ENCODE data around the gene P2RY6.

Gene P2RY6

DNA sequence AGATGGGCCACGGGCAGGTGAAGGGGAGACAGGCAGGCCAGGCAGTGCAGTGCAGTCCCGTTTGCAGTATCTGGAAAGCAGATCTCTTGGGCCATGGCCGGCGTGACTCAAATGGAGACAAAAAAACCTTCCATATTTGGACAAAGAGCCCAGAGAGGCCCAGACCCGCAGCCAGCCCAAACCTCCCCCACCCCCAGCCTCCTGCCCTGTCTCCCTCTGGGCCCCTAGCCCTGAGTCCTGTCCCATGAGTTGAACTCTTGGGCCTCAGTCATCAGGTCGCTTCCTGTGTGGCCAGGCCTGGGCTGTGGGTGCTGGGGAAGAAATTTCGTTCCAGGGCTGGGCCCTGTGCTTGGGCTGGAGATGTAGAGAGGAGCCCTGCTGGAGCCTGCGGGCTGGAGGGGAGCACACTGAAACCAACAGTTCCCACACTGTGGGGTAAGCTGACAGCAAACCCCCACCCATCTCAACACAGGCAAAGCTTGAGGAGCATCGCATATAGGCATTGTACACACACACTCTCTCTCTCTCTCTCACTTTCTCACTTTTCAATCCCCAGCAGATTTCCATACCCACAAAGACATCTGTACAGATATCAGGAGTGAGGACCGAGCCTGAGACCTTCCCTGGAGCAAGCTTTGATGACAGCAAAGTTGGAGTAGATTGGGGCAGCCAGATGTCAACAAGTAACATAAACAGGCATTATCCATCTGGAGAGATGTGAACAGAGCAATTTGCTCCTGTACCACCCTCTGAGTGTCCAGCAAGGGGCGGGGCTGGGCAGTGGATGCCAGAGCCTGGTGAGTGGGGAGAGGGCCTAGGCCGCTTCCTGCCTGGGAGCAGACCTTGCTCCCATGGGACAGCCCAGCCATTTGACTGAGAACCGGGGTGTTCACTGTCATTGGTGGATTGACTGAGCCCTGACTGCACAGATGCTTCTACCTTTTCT is 53.2 kb downstream of the P2RY6 start:
- TF ChIP-seq SUZ12 (IDR thresholded peaks at IDR 0.05) = no peak
- no peak for TF ChIP-seq HDGF (IDR thresholded peaks at IDR 0.05; ENCODE audit: borderline replicate concordance)
- no peak for TF ChIP-seq FOXM1 (IDR thresholded peaks at IDR 0.05; ENCODE audit: borderline replicate concordance)
- no peak for TF ChIP-seq CTBP1 (IDR thresholded peaks at IDR 0.05; ENCODE audit: borderline replicate concordance)
- no peak for TF ChIP-seq L3MBTL2 (conservative IDR thresholded peaks at IDR 0.05)
- no peak for TF ChIP-seq ARNT (IDR thresholded peaks at IDR 0.05)
- TF ChIP-seq ELF4 (IDR thresholded peaks at IDR 0.05) = no peak
- TF ChIP-seq, protein P1, sequence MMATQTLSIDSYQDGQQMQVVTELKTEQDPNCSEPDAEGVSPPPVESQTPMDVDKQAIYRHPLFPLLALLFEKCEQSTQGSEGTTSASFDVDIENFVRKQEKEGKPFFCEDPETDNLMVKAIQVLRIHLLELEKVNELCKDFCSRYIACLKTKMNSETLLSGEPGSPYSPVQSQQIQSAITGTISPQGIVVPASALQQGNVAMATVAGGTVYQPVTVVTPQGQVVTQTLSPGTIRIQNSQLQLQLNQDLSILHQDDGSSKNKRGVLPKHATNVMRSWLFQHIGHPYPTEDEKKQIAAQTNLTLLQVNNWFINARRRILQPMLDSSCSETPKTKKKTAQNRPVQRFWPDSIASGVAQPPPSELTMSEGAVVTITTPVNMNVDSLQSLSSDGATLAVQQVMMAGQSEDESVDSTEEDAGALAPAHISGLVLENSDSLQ (IDR thresholded peaks at IDR 0.05) = no peak
- TF ChIP-seq FOXA1 (IDR thresholded peaks at IDR 0.05) = no peak
- TF ChIP-seq BHLHE40 (IDR thresholded peaks at IDR 0.05; ENCODE audit: borderline replicate concordance) = no peak
- no peak for TF ChIP-seq ZNF384 (IDR thresholded peaks at IDR 0.05)
- no peak for TF ChIP-seq TARDBP (IDR thresholded peaks at IDR 0.05)
- no peak for TF ChIP-seq SP1 (IDR thresholded peaks at IDR 0.05)
- TF ChIP-seq FOXK2 (IDR thresholded peaks at IDR 0.05) = no peak
- TF ChIP-seq NFRKB (IDR thresholded peaks at IDR 0.05) = no peak
- TF ChIP-seq LEF1 (IDR thresholded peaks at IDR 0.05; ENCODE audit: borderline replicate concordance) = no peak
- no peak for DNase-seq (ENCODE audit: extremely low spot score)
- ChIA-PET POLR2A (no interaction called here), CTCF (no interaction called here)

DNA sequence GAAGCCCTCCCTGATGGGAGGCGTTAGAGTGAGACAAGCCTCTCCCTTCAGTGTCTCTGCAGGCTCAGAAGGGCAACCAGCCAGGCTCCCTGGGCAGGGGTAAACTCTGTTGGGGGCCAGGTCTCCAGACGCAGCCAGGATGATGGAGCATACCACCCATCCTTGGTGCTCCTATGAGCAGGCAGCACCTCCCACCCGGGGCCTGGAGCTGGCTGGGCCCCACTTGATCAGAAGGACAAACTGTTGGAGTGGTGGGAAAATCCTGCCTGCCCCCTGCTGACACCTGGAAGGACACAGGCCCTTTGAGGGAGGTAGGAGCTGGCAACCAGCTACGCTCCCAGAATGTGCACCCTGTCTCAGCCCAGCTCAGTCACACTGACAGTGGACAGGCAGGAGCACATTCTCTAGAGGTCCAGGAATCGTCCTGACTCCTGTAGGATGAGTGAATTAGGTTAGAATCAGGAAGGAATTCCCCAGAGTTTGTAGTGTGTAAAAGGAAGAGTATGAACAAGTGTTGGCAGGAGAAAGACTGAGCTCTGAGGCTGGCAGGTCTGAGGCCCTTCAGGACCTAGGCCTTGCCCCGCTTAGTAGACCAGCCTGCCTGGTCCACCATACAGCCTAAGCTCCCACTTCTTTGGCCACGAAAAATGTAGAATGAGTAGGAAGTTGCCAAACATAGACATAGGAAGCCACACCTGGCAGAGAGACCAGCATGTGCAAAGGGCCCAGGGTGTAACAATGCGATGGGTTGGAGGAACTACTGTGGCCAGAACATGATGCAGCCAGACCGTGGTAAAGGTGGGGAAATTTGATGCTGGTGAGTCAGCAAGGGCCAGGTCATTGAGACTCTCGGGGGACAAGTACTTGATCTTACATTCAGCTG is 55.0 kb downstream of the P2RY6 start:
- TF ChIP-seq SP1 (IDR thresholded peaks at IDR 0.05) (no peak), TARDBP (IDR thresholded peaks at IDR 0.05) (no peak), ARNT (IDR thresholded peaks at IDR 0.05) (no peak), FOXM1 (IDR thresholded peaks at IDR 0.05; ENCODE audit: borderline replicate concordance) (no peak), ZNF384 (IDR thresholded peaks at IDR 0.05) (no peak), FOXA1 (IDR thresholded peaks at IDR 0.05) (no peak), BHLHE40 (IDR thresholded peaks at IDR 0.05; ENCODE audit: borderline replicate concordance) (no peak), SUZ12 (IDR thresholded peaks at IDR 0.05) (no peak), L3MBTL2 (conservative IDR thresholded peaks at IDR 0.05) (no peak), ELF4 (IDR thresholded peaks at IDR 0.05) (no peak), FOXK2 (IDR thresholded peaks at IDR 0.05) (no peak), LEF1 (IDR thresholded peaks at IDR 0.05; ENCODE audit: borderline replicate concordance) (no peak), HDGF (IDR thresholded peaks at IDR 0.05; ENCODE audit: borderline replicate concordance) (no peak), CTBP1 (IDR thresholded peaks at IDR 0.05; ENCODE audit: borderline replicate concordance) (no peak), NFRKB (IDR thresholded peaks at IDR 0.05) (no peak)
- TF ChIP-seq, protein P1 (IDR thresholded peaks at IDR 0.05) = no peak
- ChIA-PET POLR2A (interaction anchor here (1.2 kb wide), 1 partner anchor 17 kb away, joined by 3 read pairs; no protein-coding TSS in a partner anchor), CTCF (interaction anchor here (0.6 to 0.7 kb wide), 2 partner anchors 8 to 20 kb away, joined by 3 to 4 read pairs; no protein-coding TSS in a partner anchor)
- DNase-seq (ENCODE audit: extremely low spot score) = no peak

DNA sequence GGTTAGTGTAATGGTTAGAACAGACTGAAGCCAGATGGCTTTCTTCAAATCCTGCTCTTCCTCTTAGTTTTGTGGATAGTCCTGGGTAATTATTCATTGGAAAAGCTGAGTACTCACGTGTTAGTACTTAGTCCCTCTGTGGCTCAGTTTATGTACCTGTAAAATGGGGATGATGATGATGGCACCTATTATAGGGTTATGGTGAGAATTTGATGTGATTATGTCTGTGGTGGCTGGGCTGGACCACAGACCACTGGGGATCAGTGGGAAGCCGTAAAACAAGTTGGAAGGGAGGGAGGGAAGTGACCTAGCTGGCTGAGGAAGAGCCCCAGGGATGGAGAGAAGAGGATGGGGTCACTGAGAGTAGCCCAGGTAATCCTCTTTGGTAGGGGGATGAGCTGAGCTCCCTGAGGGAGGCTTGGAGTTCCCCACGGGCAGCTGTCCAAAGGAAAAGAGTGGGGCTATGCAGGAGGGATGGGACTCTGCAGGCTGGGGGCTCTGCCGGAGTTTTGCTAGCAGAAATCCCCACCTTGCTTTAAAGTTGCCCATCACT is 55.8 kb downstream of the P2RY6 start:
- CTCF ChIA-PET = interaction anchor here (0.6 kb wide), 1 partner anchor 21 kb away, joined by 3 read pairs; no protein-coding TSS in a partner anchor
- TF ChIP-seq BHLHE40 (IDR thresholded peaks at IDR 0.05; ENCODE audit: borderline replicate concordance) (no peak), LEF1 (IDR thresholded peaks at IDR 0.05; ENCODE audit: borderline replicate concordance) (no peak), SP1 (IDR thresholded peaks at IDR 0.05) (no peak), SUZ12 (IDR thresholded peaks at IDR 0.05) (no peak), L3MBTL2 (conservative IDR thresholded peaks at IDR 0.05) (no peak), FOXA1 (IDR thresholded peaks at IDR 0.05) (no peak), TARDBP (IDR thresholded peaks at IDR 0.05) (no peak), ARNT (IDR thresholded peaks at IDR 0.05) (no peak), ZNF384 (IDR thresholded peaks at IDR 0.05) (no peak), CTBP1 (IDR thresholded peaks at IDR 0.05; ENCODE audit: borderline replicate concordance) (no peak), ELF4 (IDR thresholded peaks at IDR 0.05) (no peak), HDGF (IDR thresholded peaks at IDR 0.05; ENCODE audit: borderline replicate concordance) (no peak), FOXM1 (IDR thresholded peaks at IDR 0.05; ENCODE audit: borderline replicate concordance) (no peak), FOXK2 (IDR thresholded peaks at IDR 0.05) (no peak)
- DNase-seq (ENCODE audit: extremely low spot score) = no peak
- POLR2A ChIA-PET = interaction anchor here (1.2 kb wide), 1 partner anchor 17 kb away, joined by 3 read pairs; no protein-coding TSS in a partner anchor

DNA sequence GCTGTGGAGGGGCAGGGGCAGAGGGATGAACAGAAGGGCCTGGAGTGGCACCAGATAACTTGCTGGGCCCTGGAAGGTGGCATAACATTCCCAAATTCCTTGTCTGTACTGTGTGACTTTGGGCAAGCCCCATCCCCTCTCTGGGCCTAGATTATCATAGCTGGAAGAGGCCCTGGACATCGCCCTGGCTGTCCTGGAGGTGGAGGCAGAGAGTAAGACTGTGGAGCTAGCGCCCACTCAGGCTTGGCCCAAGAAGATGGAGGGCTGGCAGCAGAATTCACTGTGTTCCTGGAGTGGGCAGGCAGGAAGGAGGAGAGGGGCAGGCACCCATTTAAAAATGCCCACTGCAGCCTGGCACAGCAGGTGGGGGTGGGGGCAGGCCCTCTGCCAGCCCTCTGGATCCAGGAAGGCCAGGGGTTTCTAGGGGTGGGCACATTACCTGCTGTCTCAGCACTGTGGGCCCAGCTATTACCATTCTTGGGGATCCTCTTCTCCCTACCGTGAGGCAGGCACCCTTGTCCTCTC is 58.5 kb downstream of the P2RY6 start:
- TF ChIP-seq SP1 (IDR thresholded peaks at IDR 0.05) = no peak
- no peak for TF ChIP-seq BHLHE40 (IDR thresholded peaks at IDR 0.05; ENCODE audit: borderline replicate concordance)
- TF ChIP-seq FOXM1 (IDR thresholded peaks at IDR 0.05; ENCODE audit: borderline replicate concordance) = no peak
- TF ChIP-seq TARDBP (IDR thresholded peaks at IDR 0.05) = no peak
- TF ChIP-seq, protein P1 (IDR thresholded peaks at IDR 0.05) = no peak
- no peak for TF ChIP-seq ELF4 (IDR thresholded peaks at IDR 0.05)
- TF ChIP-seq FOXK2 (IDR thresholded peaks at IDR 0.05) = no peak
- CTCF ChIA-PET = interaction anchor here (0.7 to 1.0 kb wide), 3 partner anchors 25 to 42 kb away, joined by 3 to 7 read pairs (median 3); no protein-coding TSS in a partner anchor
- DNase-seq (ENCODE audit: extremely low spot score) = peak; percentile 55
- POLR2A ChIA-PET = interaction anchor here (0.9 kb wide), 1 partner anchor 16 kb away, joined by 4 read pairs; no protein-coding TSS in a partner anchor

All from HEK293T (cell line).